ENCODE results near the gene FHIT. TPM values are rescaled to one million over a fixed set of nuclear protein-coding genes. Genes with fewer than 3 reads are reported as not detected.

Gene FHIT
- total RNA-seq, 4 donors from 2014 or later, result 3.2 to 10.9 (median 6.4) TPM

- no peak for ATAC-seq (ENCODE audit: low FRiP score)
- no peak for DNase-seq (ENCODE audit: low spot score)
- no peak for TF ChIP-seq CTCF (IDR thresholded peaks at IDR 0.05)
These were observed 1072.2 kb downstream of the FHIT start for GRCh38 chr3:60178931-60179653.

- no peak for ATAC-seq (ENCODE audit: low FRiP score)
- DNase-seq (ENCODE audit: low spot score), result no peak
- TF ChIP-seq CTCF (IDR thresholded peaks at IDR 0.05), result no peak
These were observed 1073.5 kb downstream of the FHIT start for GRCh38 chr3:60177726-60178125.

- no peak for ATAC-seq (ENCODE audit: low FRiP score)
- DNase-seq (ENCODE audit: low spot score), result no peak
- TF ChIP-seq CTCF (IDR thresholded peaks at IDR 0.05), result no peak
These were observed 1074.6 kb downstream of the FHIT start for GRCh38 chr3:60176614-60177013.

GRCh38 chr3:60175680-60176079, 1075.6 kb downstream of the FHIT start:
- ATAC-seq (ENCODE audit: low FRiP score) (no peak), DNase-seq (ENCODE audit: low spot score) (no peak)
- TF ChIP-seq CTCF (IDR thresholded peaks at IDR 0.05), result no peak

GRCh38 chr3:60169755-60170154, 1081.5 kb downstream of the FHIT start:
- DNase-seq (ENCODE audit: low spot score) (no peak), ATAC-seq (ENCODE audit: low FRiP score) (no peak)
- no peak for TF ChIP-seq CTCF (IDR thresholded peaks at IDR 0.05)

GRCh38 chr3:60167186-60167585, 1084.1 kb downstream of the FHIT start:
- ATAC-seq (ENCODE audit: low FRiP score), result no peak
- no peak for TF ChIP-seq CTCF (IDR thresholded peaks at IDR 0.05)
- DNase-seq (ENCODE audit: low spot score), result no peak

Measured in omental fat pad (tissue), 4 donors.